Measurements from ENCODE around the gene BIRC5. TPM values are rescaled to one million over a fixed set of nuclear protein-coding genes. Genes with fewer than 3 reads are reported as not detected.
"Not testable (repeated sequence)": the region's sequence is repeated elsewhere in the genome, so short reads cannot be mapped to it uniquely, and the experiment has no call there.

BIRC5 gene
- total RNA-seq, 1 experiment from 2014 or later, result 140 TPM

- Histone ChIP-seq H3K4me1 (ENCODE audit: control insufficient read depth in 1 of 2, insufficient read depth in 2 of 2, low read length in 2 of 2) (no peaks in the 10 kb centered on the region), H3K27ac (ENCODE audit: low read depth, low read length) (no peak overlapping the region), H3K9ac (ENCODE audit: low read length) (no peak overlapping the region), H3K9me3 (ENCODE audit: control insufficient read depth in 1 of 2, insufficient read depth in 1 of 2, low read depth in 1 of 2, low read length in 2 of 2) (no peaks in the 10 kb centered on the region), H2AFZ (ENCODE audit: low read depth, low read length, poor library complexity, severe bottlenecking) (no peak overlapping the region), H3K36me3 (ENCODE audit: control insufficient read depth in 1 of 2, insufficient read depth in 2 of 2, low read length in 2 of 2) (no peaks in the 10 kb centered on the region), H3K79me2 (ENCODE audit: insufficient read depth, low read length) (no peaks in the 10 kb centered on the region), H3K4me2 (ENCODE audit: low read length) (no peak overlapping the region), H3K4me3 (replicated peaks in 1 of 2; ENCODE audit: low read depth in 1 of 2, low read length in 2 of 2) (no peak overlapping the region), H3K27me3 (ENCODE audit: insufficient read depth, low read length) (no peaks in the 10 kb centered on the region), H4K20me1 (ENCODE audit: insufficient read depth) (no peaks in the 10 kb centered on the region), H3K9me2 (ENCODE audit: insufficient read depth) (no peaks in the 10 kb centered on the region)
- no peak for ATAC-seq
- POLR2A ChIA-PET, result no interaction called here
- intact Hi-C loops (cut with micrococcal nuclease), result no loop called here
- CTCF ChIA-PET, result interaction anchor here (0.6 to 0.9 kb wide), 2 partner anchors 17 to 92 kb away, joined by 3 to 4 read pairs; no protein-coding TSS in a partner anchor
- BruUV-seq (replicated peaks), result no TSS peak
- TF ChIP-seq ELF1 (IDR thresholded peaks at IDR 0.05; ENCODE audit: borderline replicate concordance, low read depth) (no peak), TCF7L2 (IDR thresholded peaks at IDR 0.05; ENCODE audit: borderline replicate concordance, extremely low read depth, insufficient read depth, insufficient read length) (no peak), JUND (IDR thresholded peaks at IDR 0.05) (no peak), SIN3A (IDR thresholded peaks at IDR 0.05; ENCODE audit: low read depth) (no peak), CBX3 (IDR thresholded peaks at IDR 0.05; ENCODE audit: low read depth) (no peak), SRF (IDR thresholded peaks at IDR 0.05; ENCODE audit: low read depth) (no peak), ZNF274 (IDR thresholded peaks at IDR 0.05; ENCODE audit: low read depth, low read length) (no peak), EZH2 (IDR thresholded peaks at IDR 0.05) (no peak), RAD21 (IDR thresholded peaks at IDR 0.05; ENCODE audit: low read depth) (no peak)
- no peak for DNase-seq (ENCODE audit: low read depth, low spot score)
- RAD21 ChIA-PET (ENCODE audit: low non-redundant PET in 1 of 2, low total read pairs in 2 of 2, uncharacterized antibody in 2 of 2, unreplicated experiment in 2 of 2), result no interaction called here
These were observed 20.3 kb downstream of the BIRC5 start for GRCh38 chr17:78234261-78234865.

GRCh38 chr17:78235022-78235421 lies 21.0 kb downstream of the BIRC5 start:
- H3K9me3 ChIP-seq (ENCODE audit: control insufficient read depth in 1 of 2, insufficient read depth in 1 of 2, low read depth in 1 of 2, low read length in 2 of 2); DNase-seq (ENCODE audit: low read depth, low spot score); H3K4me1 ChIP-seq (ENCODE audit: control insufficient read depth in 1 of 2, insufficient read depth in 2 of 2, low read length in 2 of 2); H3K9me2 ChIP-seq (ENCODE audit: insufficient read depth); H4K20me1 ChIP-seq (ENCODE audit: insufficient read depth); H3K27me3 ChIP-seq (ENCODE audit: insufficient read depth, low read length); intact Hi-C loops (cut with micrococcal nuclease); H3K36me3 ChIP-seq (ENCODE audit: control insufficient read depth in 1 of 2, insufficient read depth in 2 of 2, low read length in 2 of 2); RAD21 ChIA-PET (ENCODE audit: low non-redundant PET in 1 of 2, low total read pairs in 2 of 2, uncharacterized antibody in 2 of 2, unreplicated experiment in 2 of 2); H3K9ac ChIP-seq (ENCODE audit: low read length); H3K4me3 ChIP-seq (replicated peaks in 1 of 2; ENCODE audit: low read depth in 1 of 2, low read length in 2 of 2); POLR2A ChIA-PET; H2AFZ ChIP-seq (ENCODE audit: low read depth, low read length, poor library complexity, severe bottlenecking); H3K27ac ChIP-seq (ENCODE audit: low read depth, low read length); BruUV-seq (replicated peaks); ATAC-seq; H3K79me2 ChIP-seq (ENCODE audit: insufficient read depth, low read length); H3K4me2 ChIP-seq (ENCODE audit: low read length): not testable (repeated sequence)
- CTCF ChIA-PET, result interaction anchor here (0.9 kb wide), 1 partner anchor 16 kb away, joined by 3 read pairs; no protein-coding TSS in a partner anchor

Data from HCT116 (cell line).